Activated CD4-positive, alpha-beta memory T cell treated with anti-CD3 and anti-CD28 coated beads for 36 hours (primary cell): ENCODE results near the gene TMEM219. TPM values are rescaled to one million over a fixed set of nuclear protein-coding genes. Genes with fewer than 3 reads are reported as not detected.

ENCODE experiments used
- CTCF ChIA-PET: fragments of 350-600 bp; sonication (Branson Sonifier 250); formaldehyde crosslinking; loops from one replicate; lab custom pipeline; 2021; ENCODE audit warnings: antibody characterized with exemption, inconsistent platforms; lab: Charles Lee
- POLR2A ChIA-PET: fragments of 350-600 bp; sonication (Branson Sonifier 250); formaldehyde crosslinking; loops from one replicate; lab custom pipeline; 2021; ENCODE audit warnings: antibody characterized with exemption; lab: Charles Lee
- DNase-seq: peaks from one replicate; pipeline ENCODE4 v3.0.0-alpha.2; 2020
- H3K27ac Mint-ChIP-seq: one replicate; pipeline ENCODE4 v1.8.0; 2021; ENCODE audit warnings: mixed read lengths
- H3K27me3 Mint-ChIP-seq: one replicate; pipeline ENCODE4 v1.8.0; 2021; ENCODE audit warnings: mixed read lengths
- H3K36me3 Mint-ChIP-seq: one replicate; pipeline ENCODE4 v1.8.0; 2021; ENCODE audit warnings: mixed read lengths
- H3K4me1 Mint-ChIP-seq: one replicate; pipeline ENCODE4 v1.8.0; 2021; ENCODE audit warnings: low read depth, mixed read lengths
- H3K4me3 Mint-ChIP-seq: one replicate; pipeline ENCODE4 v1.8.0; 2021; ENCODE audit warnings: mild to moderate bottlenecking, mixed read lengths
- H3K9me3 Mint-ChIP-seq: one replicate; pipeline ENCODE4 v1.8.0; 2021; ENCODE audit warnings: mixed read lengths
- intact Hi-C: fragments of 100-400 bp; cut with micrococcal nuclease; formaldehyde crosslinking; loops from one replicate; pipeline ENCODE4 v1.15.1; 2023
- total RNA-seq, 2 experiments: library from RNA; stranded (reverse); gene quantifications; one replicate each; pipeline ENCODE4 v1.2.3, GENCODE V29; 2021

Gene TMEM219
- total RNA-seq, 2 experiments from 2014 or later, result 57.1 to 64.8 TPM

GRCh38 chr16:29984137-29984763 lies 22.4 kb downstream of the TMEM219 start:
- Mint-ChIP-seq H3K27me3 (no peaks in the 10 kb centered on the region), H3K27ac (no peak overlapping the region), H3K4me3 (no peak overlapping the region), H3K36me3 (peaks cover 57% of the 10 kb centered on the region), H3K4me1 (no peaks in the 10 kb centered on the region), H3K9me3 (no peaks in the 10 kb centered on the region)
- POLR2A ChIA-PET, result interaction anchor here (1.7 kb wide), 1 partner anchor 9 kb away, joined by 5 read pairs; no protein-coding TSS in a partner anchor
- intact Hi-C loops, result no loop called here
- CTCF ChIA-PET, result no interaction called here
- no peak for DNase-seq

GRCh38 chr16:29984764-29985147 lies 22.9 kb downstream of the TMEM219 start:
- CTCF ChIA-PET, result no interaction called here
- POLR2A ChIA-PET, result no interaction called here
- no peaks in the 10 kb centered on the region for H3K27me3 Mint-ChIP-seq

GRCh38 chr16:29985271-29985811 lies 23.5 kb downstream of the TMEM219 start:
- H3K9me3 Mint-ChIP-seq, result no peaks in the 10 kb centered on the region
- intact Hi-C loops, result no loop called here
- H3K27me3 Mint-ChIP-seq, result no peaks in the 10 kb centered on the region
- no peaks in the 10 kb centered on the region for H3K4me1 Mint-ChIP-seq
- peaks cover 52% of the 10 kb centered on the region for H3K36me3 Mint-ChIP-seq
- DNase-seq, result no peak
- H3K4me3 Mint-ChIP-seq, result no peak overlapping the region
- POLR2A ChIA-PET, result interaction anchor here (0.6 to 0.8 kb wide), 3 partner anchors 8 to 59 kb away, joined by 3 to 4 read pairs (median 3); partner anchors contain the start of gene INO80E
- peak overlapping the region; percentile 33 for H3K27ac Mint-ChIP-seq
- CTCF ChIA-PET, result no interaction called here

More at GRCh38 chr16:29984764-29985147, 22.9 kb downstream of the TMEM219 start:
- intact Hi-C loops, result no loop called here
- Mint-ChIP-seq H3K36me3 (peaks cover 55% of the 10 kb centered on the region), H3K9me3 (no peaks in the 10 kb centered on the region), H3K27ac (no peak overlapping the region), H3K4me3 (no peak overlapping the region), H3K4me1 (no peaks in the 10 kb centered on the region)
- no peak for DNase-seq

- no peaks in the 10 kb centered on the region for H3K4me1 Mint-ChIP-seq
- H3K4me3 Mint-ChIP-seq, result no peak overlapping the region
- ChIA-PET CTCF (no interaction called here), POLR2A (interaction anchor here (0.7 kb wide), 1 partner anchor 10 kb away, joined by 3 read pairs; the partner anchor contains the start of gene INO80E)
- no peak overlapping the region for H3K27ac Mint-ChIP-seq
- peaks cover 51% of the 10 kb centered on the region for H3K36me3 Mint-ChIP-seq
- H3K9me3 Mint-ChIP-seq, result no peaks in the 10 kb centered on the region
- intact Hi-C loops, result no loop called here
- no peaks in the 10 kb centered on the region for H3K27me3 Mint-ChIP-seq
- DNase-seq, result no peak
These were observed 24.4 kb downstream of the TMEM219 start for GRCh38 chr16:29986231-29986630.

- Mint-ChIP-seq H3K27ac (no peak overlapping the region), H3K4me3 (no peak overlapping the region), H3K36me3 (peaks cover 48% of the 10 kb centered on the region), H3K9me3 (no peaks in the 10 kb centered on the region), H3K4me1 (no peaks in the 10 kb centered on the region), H3K27me3 (no peaks in the 10 kb centered on the region)
- ChIA-PET POLR2A (no interaction called here), CTCF (interaction anchor here (0.9 kb wide), 1 partner anchor 10 kb away, joined by 3 read pairs; no protein-coding TSS in a partner anchor)
- DNase-seq, result no peak
- intact Hi-C loops, result no loop called here
These were observed 25.1 kb downstream of the TMEM219 start for GRCh38 chr16:29986931-29987330.

- ChIA-PET POLR2A (no interaction called here), CTCF (interaction anchor here (0.9 kb wide), 1 partner anchor 11 kb away, joined by 3 read pairs; no protein-coding TSS in a partner anchor)
- H3K27me3 Mint-ChIP-seq, result no peaks in the 10 kb centered on the region
- peaks cover 43% of the 10 kb centered on the region for H3K36me3 Mint-ChIP-seq
- DNase-seq, result no peak
- H3K4me1 Mint-ChIP-seq, result no peaks in the 10 kb centered on the region
- intact Hi-C loops, result no loop called here
- no peak overlapping the region for H3K27ac Mint-ChIP-seq
- H3K9me3 Mint-ChIP-seq, result no peaks in the 10 kb centered on the region
- no peak overlapping the region for H3K4me3 Mint-ChIP-seq
These were observed 25.6 kb downstream of the TMEM219 start for GRCh38 chr16:29987371-29988085.

- POLR2A ChIA-PET, result no interaction called here
- H3K27ac Mint-ChIP-seq, result no peak overlapping the region
- H3K36me3 Mint-ChIP-seq, result peaks cover 36% of the 10 kb centered on the region
- no peaks in the 10 kb centered on the region for H3K27me3 Mint-ChIP-seq
- peaks cover under 1% of the 10 kb centered on the region for H3K4me1 Mint-ChIP-seq
- DNase-seq, result no peak
- intact Hi-C loops, result no loop called here
- H3K9me3 Mint-ChIP-seq, result no peaks in the 10 kb centered on the region
- H3K4me3 Mint-ChIP-seq, result no peak overlapping the region
- CTCF ChIA-PET, result no interaction called here
These were observed 26.6 kb downstream of the TMEM219 start for GRCh38 chr16:29988346-29989075.

- Mint-ChIP-seq H3K4me3 (no peak overlapping the region), H3K27ac (no peak overlapping the region), H3K9me3 (no peaks in the 10 kb centered on the region), H3K4me1 (peaks cover 8% of the 10 kb centered on the region), H3K36me3 (peaks cover 31% of the 10 kb centered on the region), H3K27me3 (no peaks in the 10 kb centered on the region)
- ChIA-PET POLR2A (no interaction called here), CTCF (no interaction called here)
- DNase-seq, result no peak
- intact Hi-C loops, result no loop called here
These were observed 27.4 kb downstream of the TMEM219 start for GRCh38 chr16:29989111-29989858.

GRCh38 chr16:29990034-29990433 lies 28.2 kb downstream of the TMEM219 start:
- intact Hi-C loops, result no loop called here
- Mint-ChIP-seq H3K27ac (no peak overlapping the region), H3K36me3 (peaks cover 24% of the 10 kb centered on the region), H3K9me3 (no peaks in the 10 kb centered on the region), H3K4me1 (peaks cover 16% of the 10 kb centered on the region), H3K27me3 (no peaks in the 10 kb centered on the region), H3K4me3 (no peak overlapping the region)
- no peak for DNase-seq
- POLR2A ChIA-PET, result no interaction called here
- CTCF ChIA-PET, result no interaction called here

GRCh38 chr16:29990883-29991570 lies 29.1 kb downstream of the TMEM219 start:
- H3K9me3 Mint-ChIP-seq, result no peaks in the 10 kb centered on the region
- H3K27ac Mint-ChIP-seq, result no peak overlapping the region
- no peak overlapping the region for H3K4me3 Mint-ChIP-seq
- intact Hi-C loops, result no loop called here
- peaks cover 16% of the 10 kb centered on the region for H3K4me1 Mint-ChIP-seq
- H3K27me3 Mint-ChIP-seq, result no peaks in the 10 kb centered on the region
- DNase-seq, result no peak
- peaks cover 21% of the 10 kb centered on the region for H3K36me3 Mint-ChIP-seq
- POLR2A ChIA-PET, result interaction anchor here (0.5 kb wide), 2 partner anchors 64 to 137 kb away, joined by 3 to 4 read pairs; no protein-coding TSS in a partner anchor
- CTCF ChIA-PET, result no interaction called here

- no peak overlapping the region for H3K27ac Mint-ChIP-seq
- no peak for DNase-seq
- no peak overlapping the region for H3K4me3 Mint-ChIP-seq
- intact Hi-C loops, result no loop called here
- no peaks in the 10 kb centered on the region for H3K9me3 Mint-ChIP-seq
- CTCF ChIA-PET, result no interaction called here
- H3K27me3 Mint-ChIP-seq, result no peaks in the 10 kb centered on the region
- POLR2A ChIA-PET, result interaction anchor here (0.5 kb wide), 1 partner anchor 138 kb away, joined by 4 read pairs; no protein-coding TSS in a partner anchor
- peaks cover 19% of the 10 kb centered on the region for H3K36me3 Mint-ChIP-seq
- H3K4me1 Mint-ChIP-seq, result peaks cover 16% of the 10 kb centered on the region
These were observed 29.7 kb downstream of the TMEM219 start for GRCh38 chr16:29991571-29991904.
